ENCODE data around the gene FCN3.
A peak's percentile ranks its signal among the peaks of the same experiment; 100 is the strongest.

The FCN3 gene

DNA sequence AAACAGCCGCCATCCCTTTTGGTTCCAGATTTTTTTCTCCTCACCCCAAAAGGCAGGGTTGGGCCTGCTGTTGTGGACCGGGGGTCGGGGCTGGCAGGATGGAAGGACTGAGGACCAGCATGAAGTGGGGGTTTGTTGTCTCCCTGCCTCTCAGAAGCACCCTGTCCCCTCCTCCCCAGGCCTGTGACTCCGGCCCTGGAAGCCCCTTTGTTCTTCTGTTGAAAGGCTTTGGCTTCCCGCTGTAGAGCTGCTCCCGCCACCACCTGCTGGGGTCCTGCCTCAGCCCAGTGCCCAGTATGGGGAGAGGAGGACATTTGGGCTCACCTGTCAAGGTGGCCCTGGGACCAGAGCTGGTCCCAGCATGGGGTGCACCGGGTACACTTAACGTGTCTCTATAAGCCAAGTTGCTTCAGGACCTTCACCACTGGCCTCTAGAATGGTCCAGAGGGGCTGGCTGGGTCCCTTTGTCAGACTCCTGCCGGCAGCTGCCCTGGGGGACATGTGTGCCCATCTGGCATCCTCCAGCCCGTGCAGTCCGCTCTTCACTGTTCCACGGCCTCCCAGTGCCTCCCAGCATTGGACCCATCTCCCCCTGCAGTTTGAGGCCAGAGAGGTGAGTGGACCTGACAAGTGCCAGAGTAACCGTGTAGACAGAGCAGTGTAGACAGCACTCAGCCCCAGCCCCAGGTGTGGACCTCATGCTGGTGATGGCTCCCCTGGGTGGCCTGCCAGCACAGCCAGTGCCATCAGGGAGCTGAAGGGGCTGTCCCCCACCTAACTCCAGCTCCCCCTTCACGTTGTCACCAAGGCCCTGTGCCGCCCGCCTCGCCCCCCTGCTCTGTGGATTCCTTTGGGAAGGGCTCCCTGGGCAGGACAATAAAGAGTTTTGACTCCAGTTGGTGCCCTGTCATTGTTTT is 38.9 kb downstream of the FCN3 start:
- no peaks in the 10 kb centered on the region for H3K4me1 ChIP-seq (ENCODE audit: low read depth, poor library complexity, severe bottlenecking)
- TF ChIP-seq, protein P1, sequence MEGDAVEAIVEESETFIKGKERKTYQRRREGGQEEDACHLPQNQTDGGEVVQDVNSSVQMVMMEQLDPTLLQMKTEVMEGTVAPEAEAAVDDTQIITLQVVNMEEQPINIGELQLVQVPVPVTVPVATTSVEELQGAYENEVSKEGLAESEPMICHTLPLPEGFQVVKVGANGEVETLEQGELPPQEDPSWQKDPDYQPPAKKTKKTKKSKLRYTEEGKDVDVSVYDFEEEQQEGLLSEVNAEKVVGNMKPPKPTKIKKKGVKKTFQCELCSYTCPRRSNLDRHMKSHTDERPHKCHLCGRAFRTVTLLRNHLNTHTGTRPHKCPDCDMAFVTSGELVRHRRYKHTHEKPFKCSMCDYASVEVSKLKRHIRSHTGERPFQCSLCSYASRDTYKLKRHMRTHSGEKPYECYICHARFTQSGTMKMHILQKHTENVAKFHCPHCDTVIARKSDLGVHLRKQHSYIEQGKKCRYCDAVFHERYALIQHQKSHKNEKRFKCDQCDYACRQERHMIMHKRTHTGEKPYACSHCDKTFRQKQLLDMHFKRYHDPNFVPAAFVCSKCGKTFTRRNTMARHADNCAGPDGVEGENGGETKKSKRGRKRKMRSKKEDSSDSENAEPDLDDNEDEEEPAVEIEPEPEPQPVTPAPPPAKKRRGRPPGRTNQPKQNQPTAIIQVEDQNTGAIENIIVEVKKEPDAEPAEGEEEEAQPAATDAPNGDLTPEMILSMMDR (conservative IDR thresholded peaks at IDR 0.05; ENCODE audit: low read depth, low read length): no peak
- no peaks in the 10 kb centered on the region for H3K79me2 ChIP-seq (ENCODE audit: insufficient read depth, low read depth)
- H3K36me3 ChIP-seq (ENCODE audit: insufficient read depth): no peaks in the 10 kb centered on the region
- H3K27me3 ChIP-seq (ENCODE audit: insufficient read depth, low read depth): no peaks in the 10 kb centered on the region
- no peak overlapping the region for H3K27ac ChIP-seq
- no peak overlapping the region for H3K4me2 ChIP-seq
- no peak overlapping the region for H2AFZ ChIP-seq (ENCODE audit: low read depth)
- no peak overlapping the region for H3K4me3 ChIP-seq (IDR thresholded peaks at IDR 0.05; ENCODE audit: insufficient read depth, low read depth, low read length)
- no peak overlapping the region for H3K9ac ChIP-seq
- no peaks in the 10 kb centered on the region for H4K20me1 ChIP-seq (ENCODE audit: insufficient read depth)

DNA sequence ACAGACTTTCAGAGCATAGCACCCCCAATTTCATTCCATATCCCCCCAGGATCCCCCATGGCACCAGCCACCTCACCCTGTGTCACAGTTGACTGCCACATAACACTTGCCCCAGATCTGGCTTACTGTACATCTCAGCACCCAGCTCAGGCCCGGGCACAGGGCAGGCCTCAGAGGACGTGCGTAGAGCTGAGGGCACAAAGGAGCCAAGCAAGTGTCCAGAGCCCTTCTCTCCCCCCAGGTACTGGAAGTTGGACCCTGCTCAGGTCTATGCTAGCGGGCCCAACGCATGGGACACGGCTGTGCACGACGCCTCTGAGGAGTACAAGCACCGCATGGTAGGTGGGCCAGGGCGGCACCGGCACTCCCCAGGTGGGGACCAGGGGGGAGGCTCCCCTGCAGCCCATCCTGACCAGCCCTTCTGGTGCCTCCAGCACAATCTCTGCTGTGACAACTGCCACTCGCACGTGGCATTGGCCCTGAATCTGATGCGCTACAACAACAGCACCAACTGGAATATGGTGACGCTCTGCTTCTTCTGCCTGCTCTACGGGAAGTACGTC is 40.8 kb downstream of the FCN3 start:
- peaks cover 7% of the 10 kb centered on the region; the same call in 1 of the 2 replicates for H3K79me2 ChIP-seq (ENCODE audit: insufficient read depth, low read depth)
- no peak overlapping the region for H3K4me3 ChIP-seq (IDR thresholded peaks at IDR 0.05; ENCODE audit: insufficient read depth, low read depth, low read length)
- no peak overlapping the region for H3K4me2 ChIP-seq
- H3K9ac ChIP-seq: no peak overlapping the region
- no peaks in the 10 kb centered on the region for H3K4me1 ChIP-seq (ENCODE audit: low read depth, poor library complexity, severe bottlenecking)
- H2AFZ ChIP-seq (ENCODE audit: low read depth): no peak overlapping the region
- H3K27me3 ChIP-seq (ENCODE audit: insufficient read depth, low read depth): no peaks in the 10 kb centered on the region
- no peaks in the 10 kb centered on the region for H4K20me1 ChIP-seq (ENCODE audit: insufficient read depth)
- H3K36me3 ChIP-seq (ENCODE audit: insufficient read depth): no peaks in the 10 kb centered on the region
- TF ChIP-seq, protein P1 (conservative IDR thresholded peaks at IDR 0.05; ENCODE audit: low read depth, low read length): no peak
- H3K27ac ChIP-seq: no peak overlapping the region

GRCh38 chr1:27332536-27333281 is 41.9 kb downstream of the FCN3 start:
- Histone ChIP-seq H3K4me1 (ENCODE audit: low read depth, poor library complexity, severe bottlenecking) (no peaks in the 10 kb centered on the region), H3K27me3 (ENCODE audit: insufficient read depth, low read depth) (no peaks in the 10 kb centered on the region), H3K4me3 (IDR thresholded peaks at IDR 0.05; ENCODE audit: insufficient read depth, low read depth, low read length) (no peak overlapping the region), H2AFZ (ENCODE audit: low read depth) (no peak overlapping the region), H3K9ac (no peak overlapping the region), H3K79me2 (ENCODE audit: insufficient read depth, low read depth) (peaks cover 18% of the 10 kb centered on the region), H3K27ac (no peak overlapping the region), H4K20me1 (ENCODE audit: insufficient read depth) (no peaks in the 10 kb centered on the region), H3K36me3 (ENCODE audit: insufficient read depth) (no peaks in the 10 kb centered on the region), H3K4me2 (no peak overlapping the region)
- TF ChIP-seq, protein P1 (conservative IDR thresholded peaks at IDR 0.05; ENCODE audit: low read depth, low read length): peak; percentile 85

- H3K4me1 ChIP-seq (ENCODE audit: low read depth, poor library complexity, severe bottlenecking): no peaks in the 10 kb centered on the region
- H2AFZ ChIP-seq (ENCODE audit: low read depth): no peak overlapping the region
- H3K27me3 ChIP-seq (ENCODE audit: insufficient read depth, low read depth): no peaks in the 10 kb centered on the region
- H3K79me2 ChIP-seq (ENCODE audit: insufficient read depth, low read depth): peaks cover 25% of the 10 kb centered on the region
- H4K20me1 ChIP-seq (ENCODE audit: insufficient read depth): no peaks in the 10 kb centered on the region
- no peak overlapping the region for H3K27ac ChIP-seq
- H3K9ac ChIP-seq: no peak overlapping the region
- TF ChIP-seq, protein P1 (conservative IDR thresholded peaks at IDR 0.05; ENCODE audit: low read depth, low read length): no peak
- no peak overlapping the region for H3K4me3 ChIP-seq (IDR thresholded peaks at IDR 0.05; ENCODE audit: insufficient read depth, low read depth, low read length)
- no peaks in the 10 kb centered on the region for H3K36me3 ChIP-seq (ENCODE audit: insufficient read depth)
- no peak overlapping the region for H3K4me2 ChIP-seq
Measured at GRCh38 chr1:27331922-27332321, 42.7 kb downstream of the FCN3 start.
